ENCODE data around the gene GARIN3.

- TF ChIP-seq, protein P1, sequence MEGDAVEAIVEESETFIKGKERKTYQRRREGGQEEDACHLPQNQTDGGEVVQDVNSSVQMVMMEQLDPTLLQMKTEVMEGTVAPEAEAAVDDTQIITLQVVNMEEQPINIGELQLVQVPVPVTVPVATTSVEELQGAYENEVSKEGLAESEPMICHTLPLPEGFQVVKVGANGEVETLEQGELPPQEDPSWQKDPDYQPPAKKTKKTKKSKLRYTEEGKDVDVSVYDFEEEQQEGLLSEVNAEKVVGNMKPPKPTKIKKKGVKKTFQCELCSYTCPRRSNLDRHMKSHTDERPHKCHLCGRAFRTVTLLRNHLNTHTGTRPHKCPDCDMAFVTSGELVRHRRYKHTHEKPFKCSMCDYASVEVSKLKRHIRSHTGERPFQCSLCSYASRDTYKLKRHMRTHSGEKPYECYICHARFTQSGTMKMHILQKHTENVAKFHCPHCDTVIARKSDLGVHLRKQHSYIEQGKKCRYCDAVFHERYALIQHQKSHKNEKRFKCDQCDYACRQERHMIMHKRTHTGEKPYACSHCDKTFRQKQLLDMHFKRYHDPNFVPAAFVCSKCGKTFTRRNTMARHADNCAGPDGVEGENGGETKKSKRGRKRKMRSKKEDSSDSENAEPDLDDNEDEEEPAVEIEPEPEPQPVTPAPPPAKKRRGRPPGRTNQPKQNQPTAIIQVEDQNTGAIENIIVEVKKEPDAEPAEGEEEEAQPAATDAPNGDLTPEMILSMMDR (IDR thresholded peaks at IDR 0.05; ENCODE audit: borderline replicate concordance, extremely low read depth, low read length, poor library complexity, severe bottlenecking), result no peak
- TF ChIP-seq EZH2 (IDR thresholded peaks at IDR 0.05; ENCODE audit: borderline replicate concordance, low read depth, low read length, severe bottlenecking), result no peak
Observed at GRCh38 chr5:157184117-157184670, 18.1 kb upstream of the GARIN3 start.
